Measurements from ENCODE around the gene KCNC2. TPM values are rescaled to one million over a fixed set of nuclear protein-coding genes. Genes with fewer than 3 reads are reported as not detected.

Gene KCNC2
- total RNA-seq, 6 experiments from 2014 or later: 0.02 TPM; not detected in 5

DNA sequence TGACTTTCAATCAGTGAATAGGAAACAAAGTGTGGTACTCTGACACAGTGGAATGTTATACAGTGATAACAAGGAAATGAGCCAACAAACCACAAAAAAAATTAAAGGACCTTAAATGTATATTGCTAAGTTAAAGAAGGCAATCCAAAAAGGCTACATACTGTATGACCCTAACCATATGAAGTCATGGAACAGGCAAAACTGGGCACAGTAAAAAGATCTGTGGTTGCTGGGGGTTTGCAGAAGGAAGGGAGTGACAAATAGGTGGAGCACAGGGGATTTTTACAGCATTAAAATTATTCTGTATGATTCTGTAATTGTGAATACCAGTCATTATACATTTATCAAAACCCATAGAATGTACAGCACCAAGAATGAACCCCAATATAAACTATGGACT is 112.6 kb downstream of the KCNC2 start:
- no peaks in the 10 kb centered on the region for H3K36me3 ChIP-seq
- no peak for TF ChIP-seq POLR2A (IDR thresholded peaks at IDR 0.05)
- TF ChIP-seq, protein P1, sequence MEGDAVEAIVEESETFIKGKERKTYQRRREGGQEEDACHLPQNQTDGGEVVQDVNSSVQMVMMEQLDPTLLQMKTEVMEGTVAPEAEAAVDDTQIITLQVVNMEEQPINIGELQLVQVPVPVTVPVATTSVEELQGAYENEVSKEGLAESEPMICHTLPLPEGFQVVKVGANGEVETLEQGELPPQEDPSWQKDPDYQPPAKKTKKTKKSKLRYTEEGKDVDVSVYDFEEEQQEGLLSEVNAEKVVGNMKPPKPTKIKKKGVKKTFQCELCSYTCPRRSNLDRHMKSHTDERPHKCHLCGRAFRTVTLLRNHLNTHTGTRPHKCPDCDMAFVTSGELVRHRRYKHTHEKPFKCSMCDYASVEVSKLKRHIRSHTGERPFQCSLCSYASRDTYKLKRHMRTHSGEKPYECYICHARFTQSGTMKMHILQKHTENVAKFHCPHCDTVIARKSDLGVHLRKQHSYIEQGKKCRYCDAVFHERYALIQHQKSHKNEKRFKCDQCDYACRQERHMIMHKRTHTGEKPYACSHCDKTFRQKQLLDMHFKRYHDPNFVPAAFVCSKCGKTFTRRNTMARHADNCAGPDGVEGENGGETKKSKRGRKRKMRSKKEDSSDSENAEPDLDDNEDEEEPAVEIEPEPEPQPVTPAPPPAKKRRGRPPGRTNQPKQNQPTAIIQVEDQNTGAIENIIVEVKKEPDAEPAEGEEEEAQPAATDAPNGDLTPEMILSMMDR (IDR thresholded peaks at IDR 0.05): no peak
- intact Hi-C loops (cut with DNase I): no loop called here
- DNase-seq (no peak), ATAC-seq (no peak)
- no peaks in the 10 kb centered on the region for H3K4me1 ChIP-seq
- H3K27ac ChIP-seq: no peak overlapping the region
- no peaks in the 10 kb centered on the region for H3K9me3 ChIP-seq
- no peak overlapping the region for H3K4me3 ChIP-seq
- H3K27me3 ChIP-seq: no peaks in the 10 kb centered on the region

DNA sequence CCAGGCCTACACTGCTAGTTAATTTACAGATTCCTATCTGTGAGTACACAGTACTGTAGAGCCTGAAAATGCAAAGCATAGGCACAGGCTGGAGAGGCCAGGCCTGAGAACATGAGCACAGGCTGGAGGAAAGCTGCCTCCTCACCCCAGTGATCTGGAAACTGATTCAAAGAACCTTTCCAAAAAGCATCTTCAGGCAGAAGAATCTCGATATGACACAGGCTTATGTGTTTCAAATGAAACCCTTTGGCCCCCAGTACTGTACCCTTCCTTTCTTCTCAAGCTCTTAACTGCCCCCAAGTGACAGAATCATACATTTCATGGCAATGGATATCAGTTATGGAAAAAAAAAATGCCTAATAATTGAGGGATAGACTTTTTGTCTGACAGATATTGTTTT is 122.0 kb downstream of the KCNC2 start:
- Histone ChIP-seq H3K36me3 (no peaks in the 10 kb centered on the region), H3K9me3 (no peaks in the 10 kb centered on the region), H3K4me3 (no peak overlapping the region), H3K27me3 (no peaks in the 10 kb centered on the region), H3K27ac (no peak overlapping the region), H3K4me1 (no peaks in the 10 kb centered on the region)
- DNase-seq (no peak), ATAC-seq (peak in 1 of 4 donors; percentile 29)
- TF ChIP-seq, protein P1 (IDR thresholded peaks at IDR 0.05): peak in 1 of 4 donors; percentile 24
- no peak for TF ChIP-seq POLR2A (IDR thresholded peaks at IDR 0.05)
- WGBS (ENCODE audit: insufficient coverage, low coverage, low lambda C conversion rate, missing lambda C conversion rate): 8% methylated on average over 1 of the region's 1 CpG
- intact Hi-C loops (cut with DNase I): no loop called here

DNA sequence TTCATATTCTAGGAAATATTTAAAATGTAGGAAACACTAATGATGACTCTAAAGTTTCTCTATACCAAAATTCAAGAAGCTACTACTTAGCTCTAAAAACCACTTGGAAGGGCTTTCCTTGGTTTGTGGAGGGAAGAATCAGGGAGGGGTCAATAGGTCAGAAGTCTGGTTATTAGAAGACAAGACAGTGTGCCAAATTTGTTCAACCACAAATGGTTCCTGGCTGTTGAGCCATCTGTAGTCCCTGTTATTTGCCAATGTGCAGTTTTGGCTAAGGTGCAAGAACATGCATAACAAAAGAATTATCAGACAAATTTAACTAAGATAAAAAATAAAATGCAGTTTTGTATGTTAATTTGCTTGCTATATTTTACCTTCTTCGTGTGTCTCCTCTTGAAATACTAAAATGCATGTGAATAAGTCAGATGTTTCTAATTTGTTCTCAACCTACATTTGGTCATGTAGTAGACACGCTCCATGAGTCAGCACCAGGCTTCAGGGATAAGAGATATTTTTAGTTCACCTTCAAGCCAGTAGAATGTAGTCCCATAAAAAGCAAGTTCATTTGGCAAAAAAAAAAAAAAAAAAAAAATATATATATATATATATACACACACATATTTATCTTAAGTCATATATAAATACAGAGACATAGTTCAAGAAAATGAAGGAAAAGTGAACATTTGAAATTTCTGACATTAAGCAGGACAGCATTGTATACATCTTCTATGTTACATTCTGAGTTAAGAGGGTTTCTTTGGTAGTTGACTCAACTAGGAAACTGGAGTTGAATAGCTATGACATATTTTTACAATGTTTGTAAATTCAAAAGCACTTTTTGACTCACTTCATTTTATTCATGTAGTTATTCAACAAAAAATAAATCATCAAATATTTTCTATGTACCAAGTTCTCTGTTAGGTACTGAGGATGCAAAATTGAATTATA is 123.3 kb downstream of the KCNC2 start:
- no peak overlapping the region for H3K4me3 ChIP-seq
- DNase-seq (no peak), ATAC-seq (no peak)
- H3K36me3 ChIP-seq: no peaks in the 10 kb centered on the region
- intact Hi-C loops (cut with DNase I): no loop called here
- 60% methylated on average over 2 of the region's 2 CpGs for WGBS (ENCODE audit: insufficient coverage, low coverage, low lambda C conversion rate, missing lambda C conversion rate)
- TF ChIP-seq, protein P1 (IDR thresholded peaks at IDR 0.05): no peak
- no peak for TF ChIP-seq POLR2A (IDR thresholded peaks at IDR 0.05)
- no peaks in the 10 kb centered on the region for H3K9me3 ChIP-seq
- no peaks in the 10 kb centered on the region for H3K27me3 ChIP-seq
- no peak overlapping the region for H3K27ac ChIP-seq
- no peaks in the 10 kb centered on the region for H3K4me1 ChIP-seq

DNA sequence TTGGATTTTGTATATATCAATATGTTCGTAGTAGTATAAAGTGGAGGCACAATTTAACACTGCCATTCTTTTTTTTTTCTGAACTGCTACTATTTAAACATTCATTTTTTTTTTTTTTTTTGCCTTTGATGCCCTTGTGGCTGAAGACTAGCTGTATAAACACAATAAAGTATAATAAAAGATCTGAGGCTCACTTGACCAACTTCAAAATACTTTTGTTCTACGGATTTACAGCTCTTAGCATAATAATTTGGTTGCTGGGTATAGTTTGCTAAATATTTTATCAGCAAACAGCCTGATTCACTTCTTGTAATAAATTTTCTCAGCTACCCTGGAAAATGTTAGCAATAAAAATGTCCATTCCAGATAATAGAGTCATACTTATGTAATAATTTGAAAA is 128.3 kb downstream of the KCNC2 start:
- TF ChIP-seq, protein P1 (IDR thresholded peaks at IDR 0.05): no peak
- no peak for TF ChIP-seq POLR2A (IDR thresholded peaks at IDR 0.05)
- no peaks in the 10 kb centered on the region for H3K27me3 ChIP-seq
- intact Hi-C loops (cut with DNase I): no loop called here
- 38% methylated on average over 2 of the region's 2 CpGs for WGBS (ENCODE audit: insufficient coverage, low coverage, low lambda C conversion rate, missing lambda C conversion rate)
- no peaks in the 10 kb centered on the region for H3K4me1 ChIP-seq
- ATAC-seq (no peak), DNase-seq (no peak)
- H3K27ac ChIP-seq: no peak overlapping the region
- no peaks in the 10 kb centered on the region for H3K36me3 ChIP-seq
- no peaks in the 10 kb centered on the region for H3K9me3 ChIP-seq
- H3K4me3 ChIP-seq: no peak overlapping the region
